ENCODE results near the gene AP3B1. TPM values are rescaled to one million over a fixed set of nuclear protein-coding genes. Genes with fewer than 3 reads are reported as not detected.

Gene AP3B1
- polyA plus RNA-seq, 3 donors = 20.3 to 39.8 (median 24.9) TPM

DNA sequence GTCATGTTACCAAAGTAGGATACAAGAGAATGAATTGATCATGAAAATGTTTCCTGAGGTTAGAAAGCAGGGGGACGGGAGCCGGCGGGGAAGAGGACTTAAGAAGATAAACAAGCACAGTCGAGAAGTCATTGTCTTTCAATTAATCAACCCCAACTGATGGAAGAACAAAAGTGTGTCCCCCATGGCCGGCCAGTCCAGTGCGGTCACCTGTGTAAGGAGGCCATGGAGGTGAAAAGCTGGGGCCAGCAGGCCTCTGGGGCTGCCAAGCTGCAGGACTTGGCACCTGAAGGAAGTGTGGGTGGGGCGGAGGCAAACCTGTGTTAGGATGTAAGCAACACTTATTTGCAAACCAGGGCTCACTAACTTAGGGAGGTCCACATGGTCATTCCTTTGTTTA is 295.1 kb downstream of the AP3B1 start:
- H3K4me3 Mint-ChIP-seq = no peak overlapping the region
- Histone ChIP-seq H3K4me2 (replicated peaks; ENCODE audit: extremely low read depth, low read length, poor library complexity, severe bottlenecking) (no peak overlapping the region), H3K9ac (ENCODE audit: insufficient read depth, low read length, poor library complexity, severe bottlenecking) (no peak overlapping the region), H4K20me1 (ENCODE audit: insufficient read depth, low read length) (no peaks in the 10 kb centered on the region), H3K79me2 (ENCODE audit: insufficient read depth, low read length) (no peaks in the 10 kb centered on the region), H3K36me3 (replicated peaks in 1 of 2; ENCODE audit: control insufficient read depth in 1 of 2, insufficient read depth in 2 of 2, low read length in 2 of 2) (peaks cover 26 to 55% of the 10 kb centered on the region in 2 donors), H3K4me3 (replicated peaks in 1 of 3; ENCODE audit: low read depth in 2 of 3, low read length in 3 of 3) (no peak overlapping the region), H3K4me1 (ENCODE audit: control insufficient read depth in 1 of 2, insufficient read depth in 2 of 2, low read length in 2 of 2) (peaks cover 9% of the 10 kb centered on the region in 2 donors), H3K27ac (ENCODE audit: low read depth in 1 of 2, low read length in 2 of 2) (no peak overlapping the region), H2AFZ (ENCODE audit: insufficient read depth, low read depth, low read length, poor library complexity, severe bottlenecking) (no peak overlapping the region), H3K27me3 (ENCODE audit: control insufficient read depth in 2 of 2, insufficient read depth in 2 of 2, low read length in 2 of 2) (no peaks in the 10 kb centered on the region), H3K9me3 (replicated peaks in 1 of 2; ENCODE audit: control insufficient read depth in 1 of 2, insufficient read depth in 1 of 2, low read length in 2 of 2) (no peaks in the 10 kb centered on the region)
- H3K27me3 Mint-ChIP-seq (ENCODE audit: low read depth in 3 of 3) = peaks cover 0 to 2% (median 0%) of the 10 kb centered on the region in 3 donors
- 100% methylated on average over 1 of the region's 7 CpGs for WGBS (ENCODE audit: insufficient coverage)
- H3K9me3 Mint-ChIP-seq = peaks cover 0 to 2% (median 0%) of the 10 kb centered on the region in 7 donors
- peaks cover 14% of the 10 kb centered on the region for H3K4me1 Mint-ChIP-seq
- intact Hi-C loops (cut with micrococcal nuclease) = no loop called here
- TF ChIP-seq, protein P1, sequence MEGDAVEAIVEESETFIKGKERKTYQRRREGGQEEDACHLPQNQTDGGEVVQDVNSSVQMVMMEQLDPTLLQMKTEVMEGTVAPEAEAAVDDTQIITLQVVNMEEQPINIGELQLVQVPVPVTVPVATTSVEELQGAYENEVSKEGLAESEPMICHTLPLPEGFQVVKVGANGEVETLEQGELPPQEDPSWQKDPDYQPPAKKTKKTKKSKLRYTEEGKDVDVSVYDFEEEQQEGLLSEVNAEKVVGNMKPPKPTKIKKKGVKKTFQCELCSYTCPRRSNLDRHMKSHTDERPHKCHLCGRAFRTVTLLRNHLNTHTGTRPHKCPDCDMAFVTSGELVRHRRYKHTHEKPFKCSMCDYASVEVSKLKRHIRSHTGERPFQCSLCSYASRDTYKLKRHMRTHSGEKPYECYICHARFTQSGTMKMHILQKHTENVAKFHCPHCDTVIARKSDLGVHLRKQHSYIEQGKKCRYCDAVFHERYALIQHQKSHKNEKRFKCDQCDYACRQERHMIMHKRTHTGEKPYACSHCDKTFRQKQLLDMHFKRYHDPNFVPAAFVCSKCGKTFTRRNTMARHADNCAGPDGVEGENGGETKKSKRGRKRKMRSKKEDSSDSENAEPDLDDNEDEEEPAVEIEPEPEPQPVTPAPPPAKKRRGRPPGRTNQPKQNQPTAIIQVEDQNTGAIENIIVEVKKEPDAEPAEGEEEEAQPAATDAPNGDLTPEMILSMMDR (IDR thresholded peaks at IDR 0.05) = no peak
- peaks cover 43 to 53% of the 10 kb centered on the region in 2 donors for H3K36me3 Mint-ChIP-seq
- no peak for DNase-seq
- peak overlapping the region in 1 of 7 donors; percentile 39 for H3K27ac Mint-ChIP-seq

DNA sequence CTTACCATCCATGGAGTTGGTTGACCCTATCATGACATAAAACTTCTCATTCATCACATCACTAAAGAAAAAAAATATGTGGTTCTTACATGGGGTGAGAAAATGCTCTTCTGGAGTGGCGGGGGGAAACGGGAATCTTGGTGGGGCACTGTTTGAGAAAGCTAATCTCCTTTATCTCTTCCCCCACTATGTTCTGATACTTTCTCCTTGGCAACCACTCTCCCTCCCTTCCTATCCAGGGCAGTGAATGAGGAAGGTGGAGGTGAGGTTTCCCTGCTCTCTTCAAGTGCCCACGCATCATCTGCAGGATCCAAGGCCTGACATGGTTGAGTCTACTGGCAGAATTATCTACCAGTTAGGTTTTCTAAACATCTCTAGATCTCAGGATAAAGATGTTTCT is 297.6 kb downstream of the AP3B1 start:
- no peak overlapping the region for H3K4me3 ChIP-seq (replicated peaks in 1 of 3; ENCODE audit: low read depth in 2 of 3, low read length in 3 of 3)
- no peak overlapping the region for H3K9ac ChIP-seq (ENCODE audit: insufficient read depth, low read length, poor library complexity, severe bottlenecking)
- H3K4me3 Mint-ChIP-seq = no peak overlapping the region
- TF ChIP-seq, protein P1 (IDR thresholded peaks at IDR 0.05) = no peak
- peaks cover 6% of the 10 kb centered on the region for H3K4me1 Mint-ChIP-seq
- H4K20me1 ChIP-seq (ENCODE audit: insufficient read depth, low read length) = no peaks in the 10 kb centered on the region
- intact Hi-C loops (cut with micrococcal nuclease) = no loop called here
- H3K27ac ChIP-seq (ENCODE audit: low read depth in 1 of 2, low read length in 2 of 2) = no peak overlapping the region
- no peaks in the 10 kb centered on the region for H3K27me3 ChIP-seq (ENCODE audit: control insufficient read depth in 2 of 2, insufficient read depth in 2 of 2, low read length in 2 of 2)
- no peak for DNase-seq
- H3K9me3 ChIP-seq (replicated peaks in 1 of 2; ENCODE audit: control insufficient read depth in 1 of 2, insufficient read depth in 1 of 2, low read length in 2 of 2) = no peaks in the 10 kb centered on the region
- H3K36me3 ChIP-seq (replicated peaks in 1 of 2; ENCODE audit: control insufficient read depth in 1 of 2, insufficient read depth in 2 of 2, low read length in 2 of 2) = peaks cover 19 to 68% of the 10 kb centered on the region in 2 donors
- peaks cover 0 to 2% (median 0%) of the 10 kb centered on the region in 7 donors for H3K9me3 Mint-ChIP-seq
- no CpG with 5 or more reads among the region's 3 CpGs for WGBS (ENCODE audit: insufficient coverage)
- H3K4me2 ChIP-seq (replicated peaks; ENCODE audit: extremely low read depth, low read length, poor library complexity, severe bottlenecking) = no peak overlapping the region
- H3K27ac Mint-ChIP-seq = no peak overlapping the region
- no peak overlapping the region for H2AFZ ChIP-seq (ENCODE audit: insufficient read depth, low read depth, low read length, poor library complexity, severe bottlenecking)
- H3K79me2 ChIP-seq (ENCODE audit: insufficient read depth, low read length) = no peaks in the 10 kb centered on the region
- peaks cover 0 to 2% (median 2%) of the 10 kb centered on the region in 3 donors for H3K27me3 Mint-ChIP-seq (ENCODE audit: low read depth in 3 of 3)
- peaks cover 49 to 66% of the 10 kb centered on the region in 2 donors for H3K36me3 Mint-ChIP-seq
- no peaks in the 10 kb centered on the region for H3K4me1 ChIP-seq (ENCODE audit: control insufficient read depth in 1 of 2, insufficient read depth in 2 of 2, low read length in 2 of 2)
